ENCODE measurements around the gene SLC24A4. TPM values are rescaled to one million over a fixed set of nuclear protein-coding genes. Genes with fewer than 3 reads are reported as not detected.

Gene SLC24A4, protein sequence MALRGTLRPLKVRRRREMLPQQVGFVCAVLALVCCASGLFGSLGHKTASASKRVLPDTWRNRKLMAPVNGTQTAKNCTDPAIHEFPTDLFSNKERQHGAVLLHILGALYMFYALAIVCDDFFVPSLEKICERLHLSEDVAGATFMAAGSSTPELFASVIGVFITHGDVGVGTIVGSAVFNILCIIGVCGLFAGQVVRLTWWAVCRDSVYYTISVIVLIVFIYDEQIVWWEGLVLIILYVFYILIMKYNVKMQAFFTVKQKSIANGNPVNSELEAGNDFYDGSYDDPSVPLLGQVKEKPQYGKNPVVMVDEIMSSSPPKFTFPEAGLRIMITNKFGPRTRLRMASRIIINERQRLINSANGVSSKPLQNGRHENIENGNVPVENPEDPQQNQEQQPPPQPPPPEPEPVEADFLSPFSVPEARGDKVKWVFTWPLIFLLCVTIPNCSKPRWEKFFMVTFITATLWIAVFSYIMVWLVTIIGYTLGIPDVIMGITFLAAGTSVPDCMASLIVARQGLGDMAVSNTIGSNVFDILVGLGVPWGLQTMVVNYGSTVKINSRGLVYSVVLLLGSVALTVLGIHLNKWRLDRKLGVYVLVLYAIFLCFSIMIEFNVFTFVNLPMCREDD
- under 0.01 TPM in 2 replicates for total RNA-seq

- DNase-seq (ENCODE audit: low read depth in 2 of 2) = peak in 1 of 2 donors; percentile 13
Observed at GRCh38 chr14:92323011-92323915, at the start of gene SLC24A4. Gene SLC24A4, plus strand, starts transcription at chr14:92323165. Its CDS starts 666 bp downstream, at chr14:92323831.

DNA sequence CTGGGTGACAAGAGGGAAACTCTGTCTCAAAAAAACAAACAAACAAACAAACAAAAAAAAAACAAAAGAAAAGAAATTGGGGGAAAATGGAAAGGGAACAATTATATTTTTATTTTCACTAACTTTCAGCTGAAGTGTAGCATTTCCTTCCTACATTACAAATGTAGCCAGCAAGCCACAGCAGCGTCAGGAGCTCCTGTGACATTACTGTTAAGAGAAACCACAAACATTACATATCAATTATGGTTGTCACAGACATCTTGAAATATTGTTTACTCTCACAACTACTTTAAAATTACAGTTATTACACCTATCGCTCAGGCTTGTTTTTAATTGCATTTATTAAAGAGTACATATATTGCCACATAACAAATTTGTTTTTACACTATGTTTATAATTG, 49.8 kb upstream of the SLC24A4 start:
- DNase-seq (ENCODE audit: low read depth in 2 of 2) = no peak

DNA sequence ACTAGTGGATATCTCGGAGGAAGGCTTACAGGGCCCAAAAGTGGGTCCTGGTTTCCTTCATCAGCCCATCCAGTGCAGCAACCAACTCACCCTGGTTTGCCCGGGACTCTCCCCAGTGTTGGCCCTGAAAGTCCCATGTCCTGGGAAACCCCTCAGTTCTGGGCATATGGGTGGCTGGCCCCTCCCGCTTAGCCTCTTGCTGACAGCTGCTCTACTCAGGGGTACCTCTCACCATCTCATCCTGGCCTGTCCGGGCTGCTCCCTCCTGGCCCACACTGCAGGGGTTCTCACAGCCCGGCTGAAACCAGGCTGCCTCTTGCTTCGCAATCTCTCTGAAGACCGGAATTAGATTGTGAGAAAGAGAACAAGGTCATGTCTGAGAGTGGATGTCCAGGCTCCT, 48.9 kb upstream of the SLC24A4 start:
- no peak for DNase-seq (ENCODE audit: low read depth in 2 of 2)

GRCh38 chr14:92276074-92276473, 46.9 kb upstream of the SLC24A4 start:
- DNase-seq (ENCODE audit: low read depth in 2 of 2) = no peak

GRCh38 chr14:92277031-92277430, 45.9 kb upstream of the SLC24A4 start:
- DNase-seq (ENCODE audit: low read depth in 2 of 2) = no peak

DNA sequence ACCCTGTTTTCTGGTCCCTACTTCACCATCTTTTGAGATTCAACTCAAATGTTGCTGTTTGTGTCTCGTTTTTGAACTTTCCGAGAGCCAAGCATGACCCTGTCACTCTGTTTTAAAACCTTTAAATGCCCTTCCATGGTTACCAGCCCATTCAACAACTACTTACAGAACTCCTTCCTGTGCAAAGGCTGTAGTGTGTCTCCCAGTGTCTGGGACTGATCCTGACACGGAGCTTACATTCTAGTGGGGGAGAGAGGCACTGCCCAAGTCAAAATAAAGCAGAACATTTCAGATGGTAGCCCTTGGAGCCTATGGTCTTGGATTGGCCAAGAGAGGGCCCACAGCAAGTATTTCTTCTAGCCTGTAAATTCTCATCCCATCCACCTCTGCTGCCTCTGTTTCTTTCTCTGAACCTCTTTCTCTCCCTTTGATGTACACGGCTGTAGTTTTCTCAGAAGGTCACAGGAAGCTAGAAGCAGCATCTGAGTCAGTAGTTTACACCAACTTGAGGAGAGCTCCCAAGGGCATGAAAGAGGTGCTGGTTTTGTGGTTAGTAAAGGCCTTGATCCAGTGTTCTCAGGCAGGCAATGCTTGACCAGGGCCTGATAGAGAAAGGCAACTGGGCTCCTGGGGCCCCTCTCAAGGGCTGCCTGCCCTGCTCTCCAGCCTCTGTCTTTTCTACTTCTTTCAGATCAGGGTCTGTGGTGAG, 42.3 kb upstream of the SLC24A4 start:
- DNase-seq (ENCODE audit: low read depth in 2 of 2) = no peak

DNA sequence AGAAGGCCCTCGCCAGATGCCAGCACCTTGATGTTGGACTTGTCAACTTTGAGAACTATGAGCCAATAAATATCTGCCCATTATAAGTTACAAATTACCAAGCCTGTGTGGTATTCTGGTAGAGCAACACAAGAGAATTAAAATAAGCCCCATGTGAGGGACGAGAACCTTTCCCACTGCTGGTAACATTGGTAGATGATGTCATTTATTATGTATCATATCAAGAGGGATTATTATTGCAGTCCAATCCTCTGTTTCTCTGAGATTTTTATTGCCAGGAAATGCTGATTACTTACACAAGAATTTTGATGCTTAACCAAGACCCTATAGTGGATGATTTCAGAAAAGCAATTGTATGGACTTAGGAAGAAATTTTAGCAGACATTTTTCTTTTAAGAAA, 40.3 kb upstream of the SLC24A4 start:
- DNase-seq (ENCODE audit: low read depth in 2 of 2) = no peak

DNA sequence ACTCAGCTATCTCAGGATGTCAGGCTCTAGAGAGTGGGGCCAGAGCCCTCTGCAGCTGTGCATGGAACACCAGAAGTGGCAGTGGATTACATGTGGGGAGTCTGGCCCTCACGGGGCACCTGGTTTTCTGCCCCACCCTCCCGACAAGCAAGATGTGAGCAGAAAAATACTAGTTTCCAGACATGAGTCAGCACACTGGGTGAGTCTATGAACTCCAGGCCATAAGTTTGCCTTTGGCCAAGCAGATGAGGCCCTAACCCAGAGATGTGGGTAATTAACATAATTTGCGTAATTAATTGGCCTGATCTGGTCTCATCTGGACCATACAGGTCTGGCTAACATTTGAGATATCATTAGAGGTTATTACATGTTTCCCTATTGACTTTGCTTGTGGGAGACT, 37.7 kb upstream of the SLC24A4 start:
- DNase-seq (ENCODE audit: low read depth in 2 of 2) = no peak

DNA sequence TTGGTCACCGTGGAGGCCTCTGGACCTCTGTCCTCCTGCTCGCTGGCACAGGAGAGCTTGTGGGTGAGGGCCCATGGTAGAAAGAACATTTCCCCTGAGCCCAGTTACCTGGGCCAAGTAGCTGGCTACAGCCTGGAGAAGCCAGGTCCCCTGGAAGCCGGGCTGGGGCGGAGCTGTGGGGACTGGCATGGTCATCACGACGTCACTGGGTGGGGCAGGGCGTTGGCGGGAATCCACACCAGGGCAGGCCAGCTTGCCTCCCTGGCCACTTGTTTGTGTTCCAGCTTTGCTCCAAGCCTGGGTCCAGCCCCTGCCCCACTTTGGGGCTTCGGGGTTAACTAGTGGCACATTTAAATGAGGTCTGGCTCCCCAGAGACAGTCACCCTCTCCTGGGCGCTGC, 35.0 kb upstream of the SLC24A4 start:
- DNase-seq (ENCODE audit: low read depth in 2 of 2) = no peak

DNA sequence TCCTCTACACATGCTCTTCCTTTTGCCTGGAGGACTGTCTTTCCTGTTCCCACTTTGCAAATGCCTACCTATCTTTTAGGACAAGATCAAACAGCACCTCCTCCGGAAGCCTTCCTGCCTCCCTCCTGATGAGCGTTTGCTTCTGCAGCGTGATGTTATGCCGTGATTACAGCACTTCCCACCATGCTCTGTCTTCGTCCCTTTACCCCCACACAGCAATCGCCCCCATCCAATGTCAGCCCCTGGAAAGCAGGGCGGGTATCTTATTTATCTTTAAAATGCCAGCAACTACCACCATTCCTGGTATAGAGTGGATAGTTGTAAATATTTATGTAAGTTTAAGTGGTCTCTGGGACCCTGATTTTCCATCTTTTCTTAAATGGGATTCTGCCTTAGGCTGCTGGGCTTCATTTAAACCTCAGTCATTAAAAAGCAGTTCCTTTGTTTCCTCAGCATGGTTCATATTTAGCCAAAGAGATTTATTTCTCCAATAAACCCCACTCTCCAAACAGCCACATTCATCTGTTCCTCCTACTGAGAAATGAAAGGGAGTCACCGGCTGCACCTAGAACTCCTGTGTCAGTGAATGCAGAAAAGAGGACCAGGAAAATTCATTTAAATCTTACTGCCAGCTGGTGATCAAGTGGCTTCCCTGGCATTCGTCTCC, 33.8 kb upstream of the SLC24A4 start:
- DNase-seq (ENCODE audit: low read depth in 2 of 2) = no peak

- DNase-seq (ENCODE audit: low read depth in 2 of 2) = no peak
Observed at GRCh38 chr14:92292673-92293072, 30.3 kb upstream of the SLC24A4 start.

DNA sequence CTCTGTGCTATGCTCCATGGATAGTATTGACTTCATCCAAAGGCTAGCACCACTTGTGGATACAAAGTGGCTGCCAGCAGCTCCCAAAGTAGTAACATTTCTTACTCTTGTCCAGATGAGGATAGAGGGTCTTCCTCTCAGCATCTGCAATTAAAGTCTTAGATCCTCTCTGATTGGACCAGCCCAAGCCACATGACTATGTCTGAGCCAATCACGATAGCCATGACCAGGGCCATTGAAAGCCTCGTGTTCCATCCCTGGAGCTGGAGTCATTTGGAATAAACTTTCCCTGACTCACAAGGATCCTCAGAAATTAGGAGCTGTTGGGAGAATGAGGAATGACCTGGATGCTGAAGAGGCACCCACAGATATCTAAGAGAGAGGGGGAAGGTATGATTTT, 28.5 kb upstream of the SLC24A4 start:
- DNase-seq (ENCODE audit: low read depth in 2 of 2) = no peak

DNA sequence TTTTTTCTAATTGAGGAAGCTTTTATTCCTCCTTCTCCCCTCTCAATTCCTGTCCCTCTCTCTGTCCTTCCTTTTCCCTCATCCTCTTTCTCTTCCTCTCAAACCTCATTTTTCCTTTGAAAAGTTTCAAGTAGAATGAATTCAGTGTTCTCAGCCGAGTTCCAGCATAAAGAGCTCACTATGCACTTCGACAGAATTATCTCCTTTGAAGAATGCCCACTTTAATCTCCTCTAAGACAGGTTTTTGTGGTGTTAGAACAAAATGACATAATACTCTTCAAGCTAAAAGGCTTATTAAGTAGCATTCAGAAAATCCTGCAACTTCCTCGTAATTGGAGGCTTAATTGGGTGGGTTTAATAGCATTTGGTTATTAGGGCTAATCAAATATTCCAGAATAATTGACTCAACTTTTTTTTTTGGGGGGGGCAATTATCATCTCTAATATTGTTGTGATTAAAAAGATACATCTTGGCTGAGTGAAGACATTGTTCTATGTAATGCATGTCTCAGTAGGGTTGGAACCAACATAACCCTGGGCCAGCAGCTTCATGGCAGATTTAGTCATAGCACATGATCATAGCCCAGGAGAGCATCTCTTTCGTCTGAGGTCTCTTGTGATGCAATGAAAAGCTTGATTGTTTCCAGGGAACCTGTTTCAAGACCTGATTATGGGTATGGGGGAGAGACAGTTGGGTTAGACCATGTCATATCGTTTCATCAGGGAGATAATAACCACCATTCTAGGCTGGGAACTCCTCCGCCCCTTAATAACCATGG, 25.0 kb upstream of the SLC24A4 start:
- DNase-seq (ENCODE audit: low read depth in 2 of 2) = no peak

- DNase-seq (ENCODE audit: low read depth in 2 of 2) = no peak
Observed at GRCh38 chr14:92302481-92302880, 20.5 kb upstream of the SLC24A4 start.

DNA sequence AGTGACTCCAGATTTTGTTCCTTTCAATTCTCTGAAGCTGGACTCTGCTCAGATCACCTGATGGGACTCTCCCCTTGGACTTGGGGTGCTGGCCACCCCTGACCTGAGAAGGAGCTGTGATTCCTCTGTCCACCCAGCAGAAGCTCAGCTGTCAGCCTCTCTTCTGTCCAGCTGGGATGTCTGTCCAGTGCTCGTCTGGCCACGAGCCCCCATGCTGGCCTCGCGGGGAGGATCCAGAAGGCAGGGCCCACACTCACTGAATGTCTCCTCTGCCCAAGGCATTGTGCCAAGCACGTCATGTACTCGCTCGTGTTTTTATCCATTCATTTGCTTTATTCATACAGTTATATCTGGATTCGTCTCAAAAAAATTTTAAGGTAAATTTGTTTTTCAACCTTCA, 14.2 kb upstream of the SLC24A4 start:
- DNase-seq (ENCODE audit: low read depth in 2 of 2) = no peak

DNA sequence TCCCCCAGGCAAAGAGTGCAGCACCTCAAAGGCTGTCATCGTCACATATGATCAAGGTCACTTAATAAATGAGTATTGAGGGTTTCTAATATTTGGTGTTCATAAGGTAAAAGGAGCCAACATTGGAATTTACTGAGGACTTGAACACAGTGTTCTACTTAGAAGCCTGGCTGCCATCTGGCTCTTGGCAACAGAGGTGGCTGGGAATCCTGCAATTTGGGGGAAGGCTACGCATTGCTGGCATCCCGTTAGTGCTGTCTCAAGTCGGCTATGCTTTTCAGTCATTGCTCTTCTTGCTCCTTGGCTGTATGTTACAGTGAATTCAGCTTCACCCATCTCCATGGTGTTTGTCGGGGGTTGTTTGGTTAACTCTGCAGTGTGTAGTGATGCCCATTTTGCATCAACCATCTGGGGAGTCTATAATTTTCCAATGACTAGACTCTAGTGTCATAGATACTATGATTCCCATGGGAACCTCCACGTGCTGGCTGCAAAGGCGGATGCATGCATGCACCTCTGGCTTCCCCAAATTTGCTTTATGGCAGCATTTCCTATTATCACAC, 12.9 kb upstream of the SLC24A4 start:
- no peak for DNase-seq (ENCODE audit: low read depth in 2 of 2)

DNA sequence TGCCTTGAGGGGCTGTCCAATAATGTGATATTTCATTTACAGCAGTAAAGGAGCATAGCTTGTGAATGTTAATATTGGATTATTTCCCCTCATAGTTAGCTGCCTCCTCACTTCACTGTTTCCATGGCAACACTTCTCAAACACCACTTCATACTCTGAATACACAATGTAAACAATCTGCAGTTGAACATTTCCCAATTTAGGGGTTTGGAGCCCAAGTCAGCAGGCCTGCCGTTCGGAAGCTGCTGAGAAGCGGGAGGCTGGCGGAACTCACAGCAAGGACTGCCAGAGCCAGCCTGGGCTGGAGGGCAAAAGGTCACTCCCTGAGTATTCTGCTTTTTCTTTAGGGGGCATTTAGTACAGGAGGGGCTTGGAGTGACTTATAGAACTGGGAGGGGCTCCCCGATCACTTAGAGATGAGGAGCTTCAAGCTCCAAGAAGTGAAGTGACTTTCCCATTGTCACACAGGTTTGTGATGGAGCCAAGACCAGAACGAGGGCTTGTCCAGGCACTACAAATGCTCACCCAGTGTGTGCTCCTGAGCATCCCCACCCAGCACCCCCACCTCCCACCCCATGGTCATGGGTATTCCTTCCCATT, 12.1 kb upstream of the SLC24A4 start:
- DNase-seq (ENCODE audit: low read depth in 2 of 2) = no peak

DNA sequence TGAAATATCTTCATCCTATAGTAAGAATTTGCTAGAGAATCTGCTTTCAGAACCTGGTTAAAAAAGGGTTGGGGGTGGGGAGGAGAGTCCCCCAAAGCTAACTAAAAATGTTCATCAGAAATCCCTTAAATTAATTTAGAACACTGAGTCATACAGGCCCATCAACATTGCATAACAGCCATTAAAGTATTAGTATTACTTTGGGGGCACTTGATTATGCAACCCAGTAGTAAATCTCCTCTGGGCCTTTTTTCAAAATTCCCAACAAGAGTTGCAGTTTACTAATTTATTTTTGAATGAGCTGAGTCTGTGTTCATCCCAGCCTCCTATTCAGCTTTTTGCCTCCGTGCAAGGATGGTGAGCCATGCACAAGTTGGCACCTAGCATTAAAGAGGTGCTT, 8.8 kb upstream of the SLC24A4 start:
- no peak for DNase-seq (ENCODE audit: low read depth in 2 of 2)

DNA sequence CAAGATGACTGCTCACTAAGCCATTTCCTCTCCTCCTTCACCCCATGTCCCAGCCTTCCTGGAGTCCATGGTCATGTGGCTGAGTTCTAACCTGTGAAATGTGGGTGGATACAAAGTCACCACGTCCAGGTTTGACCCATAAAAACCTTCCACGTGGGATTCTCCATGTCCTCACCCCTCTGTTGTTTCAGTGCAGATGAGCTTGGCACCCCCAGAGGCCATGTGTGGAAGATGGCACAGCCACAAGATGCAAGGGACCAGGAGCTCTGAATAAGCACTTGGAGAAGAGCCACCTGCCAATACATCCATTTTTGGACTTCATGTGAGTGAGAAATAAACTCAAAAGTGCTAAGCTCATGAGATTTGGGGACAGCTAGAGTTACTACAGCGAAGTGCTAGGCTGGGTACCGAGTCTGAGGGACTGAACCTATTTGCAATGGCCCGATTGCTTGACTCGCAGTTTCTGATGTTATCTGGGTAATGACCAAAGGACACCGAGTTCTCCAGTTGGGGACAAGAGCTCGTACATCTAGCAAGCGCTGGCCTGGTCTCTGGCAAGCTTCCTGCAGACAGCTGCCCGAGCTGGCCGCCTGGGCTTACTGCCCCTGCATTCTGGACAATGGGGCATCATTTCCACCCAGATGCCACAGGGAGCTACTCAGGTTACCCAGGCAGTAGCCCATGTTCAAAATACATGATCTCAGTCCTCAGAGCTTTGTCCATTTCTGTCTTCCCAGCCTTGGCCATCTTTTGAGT, 7.7 kb upstream of the SLC24A4 start:
- DNase-seq (ENCODE audit: low read depth in 2 of 2) = no peak

All from dermis microvascular lymphatic vessel endothelial cell (primary cell).